ENCODE results near the gene PODN. TPM values are rescaled to one million over a fixed set of nuclear protein-coding genes. Genes with fewer than 3 reads are reported as not detected.

PODN gene
- total RNA-seq, 6 experiments from 2014 or later, result 9.4 to 12.9 (median 10.8) TPM

GRCh38 chr1:53120659-53121058 is 58.6 kb downstream of the PODN start:
- Mint-ChIP-seq H3K9me3 (no peaks in the 10 kb centered on the region), H3K36me3 (ENCODE audit: low read depth) (no peaks in the 10 kb centered on the region), H3K27me3 (ENCODE audit: insufficient read depth) (no peaks in the 10 kb centered on the region; the same call in 1 of the 2 replicates), H3K4me1 (ENCODE audit: low read depth) (peaks cover 41% of the 10 kb centered on the region), H3K27ac (no peak overlapping the region), H3K4me3 (no peak overlapping the region)
- no peak for DNase-seq
- TF ChIP-seq CTCF (IDR thresholded peaks at IDR 0.05), result no peak

GRCh38 chr1:53121319-53122172 is 59.5 kb downstream of the PODN start:
- peaks cover 43% of the 10 kb centered on the region for H3K4me1 Mint-ChIP-seq (ENCODE audit: low read depth)
- no peaks in the 10 kb centered on the region for H3K36me3 Mint-ChIP-seq (ENCODE audit: low read depth)
- no peak overlapping the region for H3K4me3 Mint-ChIP-seq
- peak; percentile 9; the same call in 1 of the 2 replicates for TF ChIP-seq CTCF (IDR thresholded peaks at IDR 0.05)
- H3K27me3 Mint-ChIP-seq (ENCODE audit: insufficient read depth), result no peaks in the 10 kb centered on the region; the same call in 1 of the 2 replicates
- no peak for DNase-seq
- no peaks in the 10 kb centered on the region for H3K9me3 Mint-ChIP-seq
- peak overlapping the region; percentile 28; the same call in 1 of the 2 replicates for H3K27ac Mint-ChIP-seq

GRCh38 chr1:53122201-53122885 is 60.3 kb downstream of the PODN start:
- Mint-ChIP-seq H3K36me3 (ENCODE audit: low read depth) (no peaks in the 10 kb centered on the region), H3K9me3 (no peaks in the 10 kb centered on the region), H3K27me3 (ENCODE audit: insufficient read depth) (no peaks in the 10 kb centered on the region; the same call in 1 of the 2 replicates), H3K4me1 (ENCODE audit: low read depth) (peaks cover 47% of the 10 kb centered on the region), H3K27ac (peak overlapping the region; percentile 70), H3K4me3 (no peak overlapping the region)
- TF ChIP-seq CTCF (IDR thresholded peaks at IDR 0.05), result no peak
- DNase-seq, result peak; percentile 43

- no peak for DNase-seq
- peaks cover 54% of the 10 kb centered on the region for H3K4me1 Mint-ChIP-seq (ENCODE audit: low read depth)
- peak overlapping the region; percentile 70; the same call in 1 of the 2 replicates for H3K27ac Mint-ChIP-seq
- no peaks in the 10 kb centered on the region; the same call in 1 of the 2 replicates for H3K27me3 Mint-ChIP-seq (ENCODE audit: insufficient read depth)
- H3K9me3 Mint-ChIP-seq, result no peaks in the 10 kb centered on the region
- no peak for TF ChIP-seq CTCF (IDR thresholded peaks at IDR 0.05)
- no peaks in the 10 kb centered on the region for H3K36me3 Mint-ChIP-seq (ENCODE audit: low read depth)
- H3K4me3 Mint-ChIP-seq, result no peak overlapping the region
These were observed 61.0 kb downstream of the PODN start for GRCh38 chr1:53122961-53123413.

GRCh38 chr1:53123453-53124140 is 61.6 kb downstream of the PODN start:
- Mint-ChIP-seq H3K9me3 (no peaks in the 10 kb centered on the region), H3K36me3 (ENCODE audit: low read depth) (no peaks in the 10 kb centered on the region), H3K27ac (peak overlapping the region; percentile 70; the same call in 1 of the 2 replicates), H3K4me3 (no peak overlapping the region), H3K4me1 (ENCODE audit: low read depth) (peaks cover 56% of the 10 kb centered on the region), H3K27me3 (ENCODE audit: insufficient read depth) (no peaks in the 10 kb centered on the region; the same call in 1 of the 2 replicates)
- DNase-seq, result no peak
- no peak for TF ChIP-seq CTCF (IDR thresholded peaks at IDR 0.05)
